Lower leg skin (tissue), 4 donors: Measurements from ENCODE around the gene PPM1N. TPM values are rescaled to one million over a fixed set of nuclear protein-coding genes. Genes with fewer than 3 reads are reported as not detected.

Source experiments
- DNase-seq, 2 donors: peaks; one replicate each; pipeline ENCODE4 v3.0.0-alpha.2; 2019; ENCODE audit warnings: low spot score in 2 of 2
- H3K4me3 ChIP-seq: fragments of 200-600 bp; sonication (generic); 2 replicates; pipeline ENCODE4 v1.5.1; 2017; ENCODE audit warnings: mild to moderate bottlenecking, low read depth; ENCODE audit not compliant: poor library complexity, severe bottlenecking
- CTCF ChIP-seq, 3 donors: fragments of 450-650 bp; IDR thresholded peaks; one replicate each; pipeline ENCODE4 v1.5.1; 2016; ENCODE audit warnings: antibody characterized with exemption in 3 of 3, mild to moderate bottlenecking in 3 of 3, moderate library complexity in 2 of 3
- POLR2A ChIP-seq, 2 donors: fragments of 450-650 bp; IDR thresholded peaks; one replicate each; pipeline ENCODE4 v1.6.1; 2016 to 2017; ENCODE audit warnings: antibody characterized with exemption in 2 of 2, mild to moderate bottlenecking in 1 of 2, moderate library complexity in 1 of 2
- WGBS, 2 donors: methylation state at CpG; one replicate each; pipeline ENCODE4 v1.1.5; 2018; 5-methylcytosine and 5-hydroxymethylcytosine counted together
- intact Hi-C: fragments of 100-400 bp; cut with DNase I; formaldehyde crosslinking; loops from one replicate; pipeline ENCODE4 v1.15.0; 2023; ENCODE audit warnings: low total_unique reads
- total RNA-seq, 4 donors: library from RNA; depleted of rRNA; stranded (reverse); fragments of >200 nt; gene quantifications; one replicate each; pipeline ENCODE4 v1.1.0, GENCODE V29; 2016

Gene PPM1N
- total RNA-seq, 4 donors from 2014 or later, result 2.9 to 4.7 (median 3.6) TPM

- intact Hi-C loops, result loop anchor here (10.0 kb wide), 1 partner anchor 115 kb away; no protein-coding TSS in a partner anchor
- DNase-seq, result no peak
- WGBS, 2 donors, result 20 to 32% methylated on average over 13 to 14 of the region's 14 CpGs
These were observed 31.2 kb downstream of the PPM1N start for GRCh38 chr19:45529420-45529785.

GRCh38 chr19:45531349-45531748, 33.1 kb downstream of the PPM1N start:
- intact Hi-C loops, result no loop called here
- no peak for DNase-seq
- TF ChIP-seq POLR2A (IDR thresholded peaks at IDR 0.05) (no peak), CTCF (IDR thresholded peaks at IDR 0.05) (no peak)
- no peak overlapping the region for H3K4me3 ChIP-seq
- WGBS, 2 donors, result 100% methylated on average over 1 of the region's 1 CpG

More at GRCh38 chr19:45529420-45529785, 31.2 kb downstream of the PPM1N start:
- H3K4me3 ChIP-seq, result no peak overlapping the region
- TF ChIP-seq CTCF (IDR thresholded peaks at IDR 0.05), result no peak
- TF ChIP-seq POLR2A (IDR thresholded peaks at IDR 0.05), result no peak

GRCh38 chr19:45539459-45539858, 41.2 kb downstream of the PPM1N start:
- H3K4me3 ChIP-seq, result no peak overlapping the region
- DNase-seq, result no peak
- TF ChIP-seq CTCF (IDR thresholded peaks at IDR 0.05) (no peak), POLR2A (IDR thresholded peaks at IDR 0.05) (no peak)
- WGBS, 2 donors, result 56 to 59% methylated on average over 9 of the region's 9 CpGs
- intact Hi-C loops, result no loop called here

GRCh38 chr19:45542234-45542668, 44.0 kb downstream of the PPM1N start:
- no peak for TF ChIP-seq CTCF (IDR thresholded peaks at IDR 0.05)
- no peak for TF ChIP-seq POLR2A (IDR thresholded peaks at IDR 0.05)
- intact Hi-C loops, result no loop called here
- no peak overlapping the region for H3K4me3 ChIP-seq
- WGBS, 2 donors, result 51 to 55% methylated on average over 7 of the region's 7 CpGs
- DNase-seq, result no peak

GRCh38 chr19:45547211-45547770, 49.0 kb downstream of the PPM1N start:
- intact Hi-C loops, result no loop called here
- no peak for TF ChIP-seq CTCF (IDR thresholded peaks at IDR 0.05)
- no peak for TF ChIP-seq POLR2A (IDR thresholded peaks at IDR 0.05)
- 82 to 87% methylated on average over 10 of the region's 10 CpGs for WGBS, 2 donors
- H3K4me3 ChIP-seq, result no peak overlapping the region
- DNase-seq, result no peak
